Measurements from ENCODE around the gene LKAAEAR1.

DNA sequence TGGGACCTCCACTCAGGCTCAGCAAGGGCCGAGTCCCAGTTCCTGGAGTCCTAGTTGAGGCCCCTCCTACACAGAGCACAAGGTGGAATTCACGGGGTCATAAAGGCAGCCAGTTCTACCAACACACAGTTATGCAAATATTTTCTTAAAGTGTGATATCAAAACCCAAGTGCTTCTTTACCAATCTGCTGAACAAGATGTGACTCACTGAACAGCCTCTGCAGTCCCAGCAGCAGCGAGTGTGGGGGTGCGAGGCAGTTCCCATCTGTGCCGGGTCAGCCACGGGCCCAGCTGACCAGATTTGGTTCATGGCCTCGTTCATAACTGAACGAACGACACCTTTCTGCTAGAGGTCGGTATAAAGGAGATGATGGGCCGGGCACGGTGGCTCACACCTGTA lies 25.7 kb downstream of the LKAAEAR1 start:
- TF ChIP-seq POLR2A (IDR thresholded peaks at IDR 0.05; ENCODE audit: insufficient read depth in 1 of 2, low read depth in 2 of 2, low read length in 2 of 2) (no peak), REPIN1 (CRISPR knock-in tag; IDR thresholded peaks at IDR 0.05; ENCODE audit: borderline replicate concordance, low read depth) (no peak), ZNF432 (CRISPR knock-in tag; IDR thresholded peaks at IDR 0.05; ENCODE audit: borderline replicate concordance) (no peak), TP53 (CRISPR knock-in tag; conservative IDR thresholded peaks at IDR 0.05) (no peak), FOXP1 (IDR thresholded peaks at IDR 0.05) (no peak), FOXP1 (CRISPR knock-in tag; IDR thresholded peaks at IDR 0.05) (no peak), NFYB (CRISPR knock-in tag; IDR thresholded peaks at IDR 0.05) (no peak), CREB1 (IDR thresholded peaks at IDR 0.05) (no peak), CREB1 (CRISPR knock-in tag; IDR thresholded peaks at IDR 0.05) (no peak), SP1 (IDR thresholded peaks at IDR 0.05) (no peak), SP1 (CRISPR knock-in tag; IDR thresholded peaks at IDR 0.05) (no peak), ZNF207 (IDR thresholded peaks at IDR 0.05; ENCODE audit: borderline replicate concordance) (no peak), MTA1 (CRISPR knock-in tag; IDR thresholded peaks at IDR 0.05; ENCODE audit: borderline replicate concordance) (no peak)
- TF ChIP-seq, protein P1, sequence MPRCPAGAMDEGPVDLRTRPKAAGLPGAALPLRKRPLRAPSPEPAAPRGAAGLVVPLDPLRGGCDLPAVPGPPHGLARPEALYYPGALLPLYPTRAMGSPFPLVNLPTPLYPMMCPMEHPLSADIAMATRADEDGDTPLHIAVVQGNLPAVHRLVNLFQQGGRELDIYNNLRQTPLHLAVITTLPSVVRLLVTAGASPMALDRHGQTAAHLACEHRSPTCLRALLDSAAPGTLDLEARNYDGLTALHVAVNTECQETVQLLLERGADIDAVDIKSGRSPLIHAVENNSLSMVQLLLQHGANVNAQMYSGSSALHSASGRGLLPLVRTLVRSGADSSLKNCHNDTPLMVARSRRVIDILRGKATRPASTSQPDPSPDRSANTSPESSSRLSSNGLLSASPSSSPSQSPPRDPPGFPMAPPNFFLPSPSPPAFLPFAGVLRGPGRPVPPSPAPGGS (CRISPR knock-in tag; IDR thresholded peaks at IDR 0.05), result no peak
- TF ChIP-seq, protein P2, sequence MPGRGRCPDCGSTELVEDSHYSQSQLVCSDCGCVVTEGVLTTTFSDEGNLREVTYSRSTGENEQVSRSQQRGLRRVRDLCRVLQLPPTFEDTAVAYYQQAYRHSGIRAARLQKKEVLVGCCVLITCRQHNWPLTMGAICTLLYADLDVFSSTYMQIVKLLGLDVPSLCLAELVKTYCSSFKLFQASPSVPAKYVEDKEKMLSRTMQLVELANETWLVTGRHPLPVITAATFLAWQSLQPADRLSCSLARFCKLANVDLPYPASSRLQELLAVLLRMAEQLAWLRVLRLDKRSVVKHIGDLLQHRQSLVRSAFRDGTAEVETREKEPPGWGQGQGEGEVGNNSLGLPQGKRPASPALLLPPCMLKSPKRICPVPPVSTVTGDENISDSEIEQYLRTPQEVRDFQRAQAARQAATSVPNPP (CRISPR knock-in tag; IDR thresholded peaks at IDR 0.05), result no peak

All from HepG2 (cell line).